KMS-11 (cell line): ENCODE results near the gene INPP5D.

Experiments
- H2AFZ ChIP-seq: fragments of 200-600 bp; sonication (generic); 2 replicates; pipeline ENCODE4 v1.6.1; 2016; ENCODE audit warnings: antibody characterized with exemption, mixed run types, low read depth
- H3K27ac ChIP-seq: fragments of 200-600 bp; sonication (generic); 2 replicates; pipeline ENCODE4 v1.6.1; 2016; ENCODE audit warnings: mild to moderate bottlenecking, mixed run types
- H3K27me3 ChIP-seq: fragments of 200-600 bp; sonication (generic); 2 replicates; pipeline ENCODE4 v1.6.1; 2017; ENCODE audit warnings: mild to moderate bottlenecking, low read depth, mixed run types, moderate library complexity; ENCODE audit not compliant: insufficient read depth
- H3K36me3 ChIP-seq: fragments of 200-600 bp; sonication (generic); 2 replicates; pipeline ENCODE4 v1.6.1; 2017; ENCODE audit warnings: mild to moderate bottlenecking, mixed run types; ENCODE audit not compliant: insufficient read depth
- H3K4me1 ChIP-seq: fragments of 200-600 bp; sonication (generic); 2 replicates; pipeline ENCODE4 v1.6.1; 2016; ENCODE audit warnings: mild to moderate bottlenecking, low read depth, mixed run types; ENCODE audit not compliant: poor library complexity, severe bottlenecking
- H3K4me2 ChIP-seq: fragments of 200-600 bp; sonication (generic); 2 replicates; pipeline ENCODE4 v1.7.0; 2016; ENCODE audit warnings: mild to moderate bottlenecking, mixed run types
- H3K4me3 ChIP-seq: fragments of 200-600 bp; sonication (generic); IDR thresholded peaks from 2 replicates; pipeline ENCODE4 v1.6.1; 2017; ENCODE audit warnings: low read depth, low read length, mixed read lengths; ENCODE audit not compliant: insufficient read depth
- H3K79me2 ChIP-seq: fragments of 200-600 bp; sonication (generic); 2 replicates; pipeline ENCODE4 v1.6.1; 2016; ENCODE audit warnings: low read depth, mixed run types; ENCODE audit not compliant: insufficient read depth
- H3K9ac ChIP-seq: fragments of 200-600 bp; sonication (generic); 2 replicates; pipeline ENCODE4 v1.6.1; 2016; ENCODE audit warnings: mild to moderate bottlenecking, mixed run types
- H4K20me1 ChIP-seq: fragments of 200-600 bp; sonication (generic); 2 replicates; pipeline ENCODE4 v1.6.1; 2016; ENCODE audit warnings: mild to moderate bottlenecking, mixed run types; ENCODE audit not compliant: insufficient read depth
- CTCF ChIP-seq: fragments of 200-600 bp; sonication (generic); conservative IDR thresholded peaks from 2 replicates; pipeline ENCODE4 v1.6.1; 2017; ENCODE audit warnings: low read depth, mild to moderate bottlenecking, antibody characterized with exemption, low read length, moderate library complexity, mixed read lengths

Gene INPP5D

GRCh38 chr2:233202531-233202944 is 142.4 kb downstream of the INPP5D start:
- Histone ChIP-seq H3K27ac (no peak overlapping the region), H3K4me1 (no peaks in the 10 kb centered on the region), H3K27me3 (no peaks in the 10 kb centered on the region), H3K79me2 (no peaks in the 10 kb centered on the region), H4K20me1 (no peaks in the 10 kb centered on the region), H3K9ac (no peak overlapping the region), H3K4me3 (no peak overlapping the region), H2AFZ (no peak overlapping the region), H3K36me3 (no peaks in the 10 kb centered on the region), H3K4me2 (no peak overlapping the region)
- no peak for TF ChIP-seq CTCF

- no peaks in the 10 kb centered on the region for H4K20me1 ChIP-seq
- H3K27me3 ChIP-seq, result no peaks in the 10 kb centered on the region
- no peaks in the 10 kb centered on the region for H3K79me2 ChIP-seq
- no peak overlapping the region for H2AFZ ChIP-seq
- H3K4me3 ChIP-seq, result no peak overlapping the region
- no peaks in the 10 kb centered on the region for H3K36me3 ChIP-seq
- TF ChIP-seq CTCF, result no peak
- H3K9ac ChIP-seq, result no peak overlapping the region
- H3K4me2 ChIP-seq, result no peak overlapping the region
- no peak overlapping the region for H3K27ac ChIP-seq
- H3K4me1 ChIP-seq, result no peaks in the 10 kb centered on the region
Observed at GRCh38 chr2:233203060-233203459, 142.9 kb downstream of the INPP5D start.

GRCh38 chr2:233204286-233204936 is 144.3 kb downstream of the INPP5D start:
- TF ChIP-seq CTCF, result no peak
- no peaks in the 10 kb centered on the region for H3K4me1 ChIP-seq
- no peak overlapping the region for H3K4me2 ChIP-seq
- no peaks in the 10 kb centered on the region for H4K20me1 ChIP-seq
- H3K9ac ChIP-seq, result no peak overlapping the region
- H3K79me2 ChIP-seq, result no peaks in the 10 kb centered on the region
- no peaks in the 10 kb centered on the region for H3K27me3 ChIP-seq
- no peaks in the 10 kb centered on the region for H3K36me3 ChIP-seq
- H3K27ac ChIP-seq, result no peak overlapping the region
- no peak overlapping the region for H2AFZ ChIP-seq
- H3K4me3 ChIP-seq, result no peak overlapping the region

- no peak overlapping the region for H3K4me3 ChIP-seq
- H3K27ac ChIP-seq, result no peak overlapping the region
Observed at GRCh38 chr2:233208382-233209116, 148.4 kb downstream of the INPP5D start.

More at GRCh38 chr2:233208382-233209116, 148.4 kb downstream of the INPP5D start:
- no peaks in the 10 kb centered on the region for H3K27me3 ChIP-seq
- no peak overlapping the region for H2AFZ ChIP-seq
- no peak overlapping the region for H3K9ac ChIP-seq
- H3K36me3 ChIP-seq, result no peaks in the 10 kb centered on the region
- H3K79me2 ChIP-seq, result no peaks in the 10 kb centered on the region
- H3K4me1 ChIP-seq, result no peaks in the 10 kb centered on the region
- no peak for TF ChIP-seq CTCF
- H3K4me2 ChIP-seq, result no peak overlapping the region
- no peaks in the 10 kb centered on the region for H4K20me1 ChIP-seq
